Measurements from ENCODE around the gene ENC1.

DNA sequence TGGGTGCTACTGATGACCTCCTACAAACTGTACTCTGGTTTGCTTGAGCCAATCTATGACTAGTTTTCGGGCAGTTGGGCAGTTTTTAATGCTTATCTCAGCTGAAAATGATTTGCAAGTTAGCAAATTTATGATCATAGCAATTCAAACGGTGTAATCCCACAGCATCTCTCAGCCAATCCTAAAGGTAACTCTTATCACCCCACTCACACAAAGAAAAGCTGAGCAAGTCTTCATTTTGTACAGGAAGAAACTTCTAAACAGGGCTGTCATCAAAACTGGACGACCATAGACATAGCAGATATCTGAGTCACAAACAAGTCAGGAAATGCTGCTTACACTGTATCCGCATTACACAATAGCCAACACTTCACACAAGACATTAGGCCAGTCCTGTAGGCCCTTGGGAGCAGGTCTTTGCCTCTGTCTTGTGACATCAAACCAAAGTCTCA lies 2.6 kb upstream of the ENC1 start:
- no peak for TF ChIP-seq SP1 (IDR thresholded peaks at IDR 0.05)
- no peak for TF ChIP-seq FOXA1 (IDR thresholded peaks at IDR 0.05)
- no peak for TF ChIP-seq SUZ12 (IDR thresholded peaks at IDR 0.05)
- no peak for TF ChIP-seq NFRKB (IDR thresholded peaks at IDR 0.05)
- TF ChIP-seq FOXK2 (IDR thresholded peaks at IDR 0.05), result no peak
- no peak for TF ChIP-seq PKNOX1 (IDR thresholded peaks at IDR 0.05)
- no peak for TF ChIP-seq ZNF384 (IDR thresholded peaks at IDR 0.05)
- TF ChIP-seq BHLHE40 (IDR thresholded peaks at IDR 0.05; ENCODE audit: borderline replicate concordance), result no peak
- no peak for TF ChIP-seq ELF4 (IDR thresholded peaks at IDR 0.05)
- TF ChIP-seq TARDBP (IDR thresholded peaks at IDR 0.05), result no peak
- no peak for TF ChIP-seq FOXM1 (IDR thresholded peaks at IDR 0.05; ENCODE audit: borderline replicate concordance)
- no peak for TF ChIP-seq L3MBTL2 (conservative IDR thresholded peaks at IDR 0.05)

Data from HEK293T (cell line).